SK-N-DZ (cell line): Measurements from ENCODE around the gene SSX4B.

Experiments used
- small RNA-seq, 2 experiments: library from RNA; depleted of rRNA; stranded (forward); fragments of <200 nt; gene quantifications; one replicate each; pipeline ENCODE3, GENCODE V24; 2014

The SSX4B gene

Small RNA genes within 50 kb of the gene (small RNA-seq; reads per million reads assigned to genes)
- gene AL606490.4 (0 reads per million in 2 experiments), gene AL606490.7 (0 reads per million in 2 experiments)
